Nephron (organoid): ENCODE data around the gene CCDC40.

ENCODE experiments used
- H3K27ac Mint-ChIP-seq, 3 experiments: 2 replicates each; pipeline ENCODE4 v1.8.0; 2020; ENCODE audit warnings: mixed read lengths in 3 of 3, mild to moderate bottlenecking in 2 of 3, moderate library complexity in 1 of 3
- H3K27me3 Mint-ChIP-seq: 2 replicates; pipeline ENCODE4 v1.8.0; 2021; ENCODE audit warnings: low read depth, mild to moderate bottlenecking, moderate library complexity, mixed read lengths
- H3K36me3 Mint-ChIP-seq: 2 replicates; pipeline ENCODE4 v1.8.0; 2020; ENCODE audit warnings: low read depth, mixed read lengths
- H3K4me1 Mint-ChIP-seq: 2 replicates; pipeline ENCODE4 v1.8.0; 2020; ENCODE audit warnings: mixed read lengths
- H3K4me3 Mint-ChIP-seq, 3 experiments: 2 replicates each; pipeline ENCODE4 v1.8.0; 2020; ENCODE audit warnings: mild to moderate bottlenecking in 3 of 3, mixed read lengths in 3 of 3, moderate library complexity in 2 of 3
- H3K9me3 Mint-ChIP-seq: 2 replicates; pipeline ENCODE4 v1.8.0; 2020; ENCODE audit warnings: mixed read lengths
- CTCF ChIP-seq, 3 experiments: fragments of 200-600 bp; sonication (generic); IDR thresholded peaks; one replicate each; pipeline ENCODE4 v1.5.0; 2021; ENCODE audit warnings: antibody characterized with exemption in 3 of 3; ENCODE audit not compliant: unreplicated experiment in 3 of 3

The CCDC40 gene

GRCh38 chr17:80123791-80124190 is 87.3 kb downstream of the CCDC40 start:
- H3K4me3 Mint-ChIP-seq = no peak overlapping the region
- no peak for TF ChIP-seq CTCF (IDR thresholded peaks at IDR 0.05; ENCODE audit: unreplicated experiment in 3 of 3)

GRCh38 chr17:80124351-80124981 is 88.0 kb downstream of the CCDC40 start:
- H3K27me3 Mint-ChIP-seq = no peaks in the 10 kb centered on the region
- no peaks in the 10 kb centered on the region for H3K36me3 Mint-ChIP-seq
- TF ChIP-seq CTCF (IDR thresholded peaks at IDR 0.05; ENCODE audit: unreplicated experiment in 3 of 3) = peak; percentile 48 to 52 (median 52)
- no peak overlapping the region for H3K4me3 Mint-ChIP-seq
- H3K4me1 Mint-ChIP-seq = peaks cover 7% of the 10 kb centered on the region
- H3K9me3 Mint-ChIP-seq = no peaks in the 10 kb centered on the region
- peak overlapping the region in 2 of 3 experiments; percentile 42 to 43 for H3K27ac Mint-ChIP-seq

More at GRCh38 chr17:80123791-80124190, 87.3 kb downstream of the CCDC40 start:
- Mint-ChIP-seq H3K27me3 (no peaks in the 10 kb centered on the region), H3K9me3 (no peaks in the 10 kb centered on the region), H3K4me1 (peaks cover 7% of the 10 kb centered on the region), H3K27ac (peak overlapping the region in 2 of 3 experiments; percentile 42 to 43), H3K36me3 (no peaks in the 10 kb centered on the region)

- H3K36me3 Mint-ChIP-seq = no peaks in the 10 kb centered on the region
- H3K9me3 Mint-ChIP-seq = no peaks in the 10 kb centered on the region
- no peak overlapping the region for H3K27ac Mint-ChIP-seq
- H3K27me3 Mint-ChIP-seq = no peaks in the 10 kb centered on the region
- H3K4me1 Mint-ChIP-seq = peaks cover 7% of the 10 kb centered on the region
- H3K4me3 Mint-ChIP-seq = no peak overlapping the region
- no peak for TF ChIP-seq CTCF (IDR thresholded peaks at IDR 0.05; ENCODE audit: unreplicated experiment in 3 of 3)
These were observed 89.4 kb downstream of the CCDC40 start for GRCh38 chr17:80125656-80126448.

- no peak overlapping the region for H3K27ac Mint-ChIP-seq
- no peaks in the 10 kb centered on the region for H3K9me3 Mint-ChIP-seq
- H3K4me3 Mint-ChIP-seq = no peak overlapping the region
- no peaks in the 10 kb centered on the region for H3K27me3 Mint-ChIP-seq
- no peaks in the 10 kb centered on the region for H3K36me3 Mint-ChIP-seq
- H3K4me1 Mint-ChIP-seq = peaks cover 7% of the 10 kb centered on the region
- TF ChIP-seq CTCF (IDR thresholded peaks at IDR 0.05; ENCODE audit: unreplicated experiment in 3 of 3) = no peak
These were observed 89.9 kb downstream of the CCDC40 start for GRCh38 chr17:80126449-80126715.

- TF ChIP-seq CTCF (IDR thresholded peaks at IDR 0.05; ENCODE audit: unreplicated experiment in 3 of 3) = no peak
- Mint-ChIP-seq H3K4me1 (peaks cover 5% of the 10 kb centered on the region), H3K36me3 (peaks cover 15% of the 10 kb centered on the region), H3K27ac (no peak overlapping the region), H3K9me3 (no peaks in the 10 kb centered on the region), H3K4me3 (no peak overlapping the region), H3K27me3 (no peaks in the 10 kb centered on the region)
These were observed 92.6 kb downstream of the CCDC40 start for GRCh38 chr17:80129006-80129565.
